Neural crest cell (in vitro differentiated cells): ENCODE data around the gene E2F1. TPM values are rescaled to one million over a fixed set of nuclear protein-coding genes. Genes with fewer than 3 reads are reported as not detected.

Source experiments
- DNase-seq: peaks from one replicate; pipeline ENCODE4 v3.0.0; 2021; ENCODE audit warnings: low read depth, mixed read lengths, low spot score
- H3K27ac Mint-ChIP-seq: one replicate; pipeline ENCODE4 v1.8.0; 2021; ENCODE audit warnings: mild to moderate bottlenecking, mixed read lengths; ENCODE audit not compliant: unreplicated experiment
- H3K27me3 Mint-ChIP-seq: 2 replicates; pipeline ENCODE4 v1.8.0; 2021; ENCODE audit warnings: low read depth, mild to moderate bottlenecking, mixed read lengths
- H3K36me3 Mint-ChIP-seq: 2 replicates; pipeline ENCODE4 v1.8.0; 2021; ENCODE audit warnings: low read depth, mild to moderate bottlenecking, mixed read lengths
- H3K4me1 Mint-ChIP-seq: 2 replicates; pipeline ENCODE4 v1.8.0; 2021; ENCODE audit warnings: mixed read lengths
- H3K4me3 Mint-ChIP-seq: one replicate; pipeline ENCODE4 v1.8.0; 2021; ENCODE audit warnings: mild to moderate bottlenecking, mixed read lengths
- H3K9me3 Mint-ChIP-seq: 2 replicates; pipeline ENCODE4 v1.8.0; 2021; ENCODE audit warnings: mixed read lengths
- CTCF ChIP-seq: fragments of 200-600 bp; sonication (generic); conservative IDR thresholded peaks from 2 replicates; pipeline ENCODE4 v1.5.0; 2021; ENCODE audit warnings: antibody characterized with exemption, mild to moderate bottlenecking
- total RNA-seq: library from RNA; stranded (reverse); gene quantifications from 2 replicates; pipeline ENCODE4 v1.2.1, GENCODE V29; 2021

Gene E2F1
- total RNA-seq, 1 donor from 2014 or later = 94.9 TPM

GRCh38 chr20:33693741-33694638 lies 7.8 kb upstream of the E2F1 start:
- no peak for DNase-seq
- H3K27ac Mint-ChIP-seq = peak overlapping the region; percentile 83
- H3K4me3 Mint-ChIP-seq = peak overlapping the region; percentile 47
- H3K36me3 Mint-ChIP-seq = peaks cover 9% of the 10 kb centered on the region
- H3K27me3 Mint-ChIP-seq = peaks cover 2% of the 10 kb centered on the region
- no peak for TF ChIP-seq CTCF
- H3K4me1 Mint-ChIP-seq = peaks cover 33% of the 10 kb centered on the region
- peaks cover 2% of the 10 kb centered on the region for H3K9me3 Mint-ChIP-seq

- no peak for TF ChIP-seq CTCF
- Mint-ChIP-seq H3K27ac (no peak overlapping the region), H3K4me1 (peaks cover 33% of the 10 kb centered on the region), H3K27me3 (peaks cover 3% of the 10 kb centered on the region), H3K9me3 (peaks cover under 1% of the 10 kb centered on the region), H3K4me3 (no peak overlapping the region), H3K36me3 (peaks cover 6% of the 10 kb centered on the region)
- no peak for DNase-seq
These were observed 7.1 kb upstream of the E2F1 start for GRCh38 chr20:33693289-33693688.

- H3K27ac Mint-ChIP-seq = peak overlapping the region; percentile 79
- H3K36me3 Mint-ChIP-seq = no peaks in the 10 kb centered on the region
- no peak for TF ChIP-seq CTCF
- DNase-seq = no peak
- no peaks in the 10 kb centered on the region for H3K9me3 Mint-ChIP-seq
- peak overlapping the region; percentile 48 for H3K4me3 Mint-ChIP-seq
- H3K4me1 Mint-ChIP-seq = peaks cover 45% of the 10 kb centered on the region
- peaks cover 3% of the 10 kb centered on the region for H3K27me3 Mint-ChIP-seq
These were observed 3.8 kb upstream of the E2F1 start for GRCh38 chr20:33689973-33690372.

- no peaks in the 10 kb centered on the region for H3K36me3 Mint-ChIP-seq
- no peak overlapping the region for H3K4me3 Mint-ChIP-seq
- no peak for TF ChIP-seq CTCF
- no peak for DNase-seq
- no peak overlapping the region for H3K27ac Mint-ChIP-seq
- H3K9me3 Mint-ChIP-seq = no peaks in the 10 kb centered on the region
- peaks cover 3% of the 10 kb centered on the region for H3K27me3 Mint-ChIP-seq
- H3K4me1 Mint-ChIP-seq = peaks cover 45% of the 10 kb centered on the region
These were observed 3.3 kb upstream of the E2F1 start for GRCh38 chr20:33689493-33689892.

GRCh38 chr20:33688938-33689424 lies 2.8 kb upstream of the E2F1 start:
- no peak overlapping the region for H3K27ac Mint-ChIP-seq
- H3K27me3 Mint-ChIP-seq = peaks cover 3% of the 10 kb centered on the region
- DNase-seq = no peak
- peaks cover 45% of the 10 kb centered on the region for H3K4me1 Mint-ChIP-seq
- no peaks in the 10 kb centered on the region for H3K9me3 Mint-ChIP-seq
- no peak overlapping the region for H3K4me3 Mint-ChIP-seq
- TF ChIP-seq CTCF = no peak
- H3K36me3 Mint-ChIP-seq = no peaks in the 10 kb centered on the region
